WTC11 (cell line): ENCODE results near the gene NES. TPM values are rescaled to one million over a fixed set of nuclear protein-coding genes. Genes with fewer than 3 reads are reported as not detected.

Experiments
- ATAC-seq: fragments of 200-7000 bp; cut with Tn5 transposase; 2 replicates; pipeline ENCODE4 v1.10.0; 2021; ENCODE audit warnings: mild to moderate bottlenecking, moderate library complexity
- CTCF ChIA-PET: fragments of 300-600 bp; sonication (Branson Sonifier 250); formaldehyde crosslinking; loops from one replicate; lab custom pipeline; 2021; ENCODE audit warnings: antibody characterized with exemption; lab: Charles Lee
- POLR2A ChIA-PET: fragments of 350-600 bp; sonication (Branson Sonifier 250); formaldehyde crosslinking; loops from one replicate; lab custom pipeline; 2021; ENCODE audit warnings: antibody characterized with exemption; lab: Charles Lee
- DNase-seq: peaks from one replicate; pipeline ENCODE4 v3.0.0; 2021; ENCODE audit warnings: low spot score
- H3K27ac Mint-ChIP-seq: 2 replicates; pipeline ENCODE4 v1.8.0; 2021; ENCODE audit warnings: mixed read lengths
- H3K27me3 Mint-ChIP-seq: 2 replicates; pipeline ENCODE4 v1.8.0; 2021; ENCODE audit warnings: low read depth, mild to moderate bottlenecking, moderate library complexity, mixed read lengths
- H3K36me3 Mint-ChIP-seq: 2 replicates; pipeline ENCODE4 v1.8.0; 2021; ENCODE audit warnings: mixed read lengths
- H3K4me1 Mint-ChIP-seq: 2 replicates; pipeline ENCODE4 v1.8.0; 2022; ENCODE audit warnings: mixed read lengths
- H3K4me3 Mint-ChIP-seq: 2 replicates; pipeline ENCODE4 v1.8.0; 2021; ENCODE audit warnings: mild to moderate bottlenecking, moderate library complexity, mixed read lengths
- H3K9me3 Mint-ChIP-seq: 2 replicates; pipeline ENCODE4 v1.8.0; 2021; ENCODE audit warnings: mixed read lengths
- AFF4 ChIP-seq: sonication (generic); formaldehyde crosslinking; IDR thresholded peaks from 2 replicates; pipeline ENCODE4 v1.8.1; 2023; ENCODE audit warnings: mild to moderate bottlenecking, missing genetic modification reagents, borderline replicate concordance
- E2F1 ChIP-seq: sonication (generic); formaldehyde crosslinking; IDR thresholded peaks from 2 replicates; pipeline ENCODE4 v1.8.0; 2022; ENCODE audit warnings: mild to moderate bottlenecking, missing genetic modification reagents
- EMX1 ChIP-seq: fragments of 250-450 bp; sonication (Bioruptor Pico); IDR thresholded peaks from 2 replicates; pipeline ENCODE4 v1.8.0; 2021; ENCODE audit warnings: mild to moderate bottlenecking
- MAX ChIP-seq: sonication (generic); formaldehyde crosslinking; IDR thresholded peaks from 2 replicates; pipeline ENCODE4 v1.8.0; 2022; ENCODE audit warnings: mild to moderate bottlenecking, missing genetic modification reagents
- MXD4 ChIP-seq: fragments of 250-450 bp; sonication (Bioruptor Pico); IDR thresholded peaks from 2 replicates; pipeline ENCODE4 v1.8.0; 2021; ENCODE audit warnings: mild to moderate bottlenecking, moderate library complexity, borderline replicate concordance
- NR3C1 ChIP-seq: sonication (generic); formaldehyde crosslinking; conservative IDR thresholded peaks from 2 replicates; pipeline ENCODE4 v1.8.1; 2023; ENCODE audit warnings: low read depth, mild to moderate bottlenecking, missing genetic modification reagents
- PRDM15 ChIP-seq: sonication (generic); formaldehyde crosslinking; IDR thresholded peaks from 2 replicates; pipeline ENCODE4 v1.8.0; 2022; ENCODE audit warnings: missing genetic modification reagents
- PREB ChIP-seq: sonication (generic); formaldehyde crosslinking; IDR thresholded peaks from 2 replicates; pipeline ENCODE4 v1.8.1; 2022; ENCODE audit warnings: mild to moderate bottlenecking, missing genetic modification reagents, moderate library complexity, borderline replicate concordance
- STAT6 ChIP-seq: sonication (generic); formaldehyde crosslinking; conservative IDR thresholded peaks from 2 replicates; pipeline ENCODE4 v1.8.1; 2023; ENCODE audit warnings: mild to moderate bottlenecking, low read depth, missing genetic modification reagents, moderate library complexity
- TEAD1 ChIP-seq: sonication (generic); formaldehyde crosslinking; IDR thresholded peaks from 2 replicates; pipeline ENCODE4 v1.8.0; 2022; ENCODE audit warnings: mild to moderate bottlenecking, missing genetic modification reagents
- ZNF121 ChIP-seq: sonication (generic); formaldehyde crosslinking; IDR thresholded peaks from 2 replicates; pipeline ENCODE4 v1.8.0; 2023; ENCODE audit warnings: missing genetic modification reagents
- ZNF425 ChIP-seq: fragments of 250-450 bp; sonication (Bioruptor Pico); conservative IDR thresholded peaks from 2 replicates; pipeline ENCODE4 v1.9.0; 2021; ENCODE audit warnings: mild to moderate bottlenecking
- total RNA-seq: library from RNA; stranded (reverse); gene quantifications from 3 replicates; pipeline ENCODE4 v1.2.3, GENCODE V29; 2021

NES gene
- total RNA-seq, 1 experiment from 2014 or later: 127 TPM

- Mint-ChIP-seq H3K4me1 (peaks cover 82% of the 10 kb centered on the region), H3K4me3 (no peak overlapping the region), H3K9me3 (no peaks in the 10 kb centered on the region), H3K36me3 (no peaks in the 10 kb centered on the region), H3K27me3 (peaks cover 21% of the 10 kb centered on the region), H3K27ac (peak overlapping the region; percentile 86)
- CTCF ChIA-PET: interaction anchor here (0.6 to 12.6 kb wide), 8 partner anchors 9 to 228 kb away, joined by 3 to 437 read pairs (median 34); partner anchors contain the start of genes CRABP2, HAPLN2 and NES
- ATAC-seq: no peak
- TF ChIP-seq EMX1 (CRISPR knock-in tag) (no peak), MAX (CRISPR knock-in tag) (no peak), ZNF425 (no peak), AFF4 (CRISPR knock-in tag) (no peak), NR3C1 (CRISPR knock-in tag) (no peak), PRDM15 (no peak), MXD4 (no peak), E2F1 (CRISPR knock-in tag) (no peak), ZNF121 (CRISPR knock-in tag) (no peak), TEAD1 (no peak), PREB (CRISPR knock-in tag) (no peak), STAT6 (CRISPR knock-in tag) (no peak)
- DNase-seq: no peak
- POLR2A ChIA-PET: interaction anchor here (8.2 kb wide), 1 partner anchor 13 kb away, joined by 150 read pairs; the partner anchor contains the start of gene NES
These were observed 14.5 kb downstream of the NES start for GRCh38 chr1:156662800-156663055.
